SKM-1 (cell line): Measurements from ENCODE around the gene HS2ST1.

Experiments used
- DNase-seq: peaks from one replicate; lab custom pipeline; 2025; ENCODE audit not compliant: unreplicated experiment; lab: John Stamatoyannopoulos, UW

HS2ST1 gene

DNA sequence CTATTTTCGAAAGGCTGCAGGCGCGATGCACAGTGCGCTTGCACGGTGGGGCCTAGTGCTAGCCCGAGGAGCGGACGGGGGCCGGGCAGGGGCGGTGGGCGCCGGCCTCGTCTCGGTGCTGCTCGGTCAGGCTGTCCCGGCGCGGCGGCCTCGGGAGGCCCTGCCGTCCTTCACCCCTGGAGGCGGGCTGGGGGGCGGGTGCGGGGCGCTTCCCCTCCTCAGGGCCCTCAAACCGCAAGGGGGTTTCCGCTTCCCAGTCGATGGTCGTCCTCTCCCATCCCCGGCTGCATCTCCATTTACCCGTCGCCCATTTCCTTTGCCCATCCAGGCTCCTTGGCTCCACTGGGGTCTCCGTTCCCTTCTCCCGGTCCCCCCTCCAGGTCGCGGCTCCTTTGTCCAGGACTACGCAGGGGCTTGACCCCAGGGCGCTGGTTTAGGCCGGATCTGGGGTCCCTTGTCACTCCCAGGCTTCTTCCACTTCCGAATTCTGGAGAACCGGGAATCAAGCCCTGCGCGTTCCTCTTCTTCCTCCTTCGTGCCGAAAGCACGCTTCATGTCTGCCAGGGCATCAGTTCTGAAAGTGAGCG is 217.9 kb downstream of the HS2ST1 start:
- DNase-seq = no peak

DNA sequence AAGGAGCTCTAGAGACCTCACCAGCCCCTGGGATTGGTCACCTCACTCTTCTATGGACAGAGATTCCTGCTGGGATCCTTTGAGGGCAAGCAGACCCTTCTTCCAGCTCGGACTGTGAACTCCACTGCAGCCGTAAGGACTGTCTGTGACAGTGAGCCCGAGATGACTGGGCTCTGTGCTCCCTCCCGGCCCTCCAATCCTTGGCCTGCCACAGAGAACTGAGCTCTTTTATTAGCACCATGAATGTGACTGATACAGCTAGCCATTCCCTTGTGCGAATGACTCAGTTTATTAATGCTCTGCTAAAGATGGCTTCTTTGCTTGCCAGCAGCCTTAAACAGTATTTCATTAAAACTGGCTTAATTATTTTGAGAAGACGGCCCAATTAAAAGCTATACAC is 219.6 kb downstream of the HS2ST1 start:
- no peak for DNase-seq

DNA sequence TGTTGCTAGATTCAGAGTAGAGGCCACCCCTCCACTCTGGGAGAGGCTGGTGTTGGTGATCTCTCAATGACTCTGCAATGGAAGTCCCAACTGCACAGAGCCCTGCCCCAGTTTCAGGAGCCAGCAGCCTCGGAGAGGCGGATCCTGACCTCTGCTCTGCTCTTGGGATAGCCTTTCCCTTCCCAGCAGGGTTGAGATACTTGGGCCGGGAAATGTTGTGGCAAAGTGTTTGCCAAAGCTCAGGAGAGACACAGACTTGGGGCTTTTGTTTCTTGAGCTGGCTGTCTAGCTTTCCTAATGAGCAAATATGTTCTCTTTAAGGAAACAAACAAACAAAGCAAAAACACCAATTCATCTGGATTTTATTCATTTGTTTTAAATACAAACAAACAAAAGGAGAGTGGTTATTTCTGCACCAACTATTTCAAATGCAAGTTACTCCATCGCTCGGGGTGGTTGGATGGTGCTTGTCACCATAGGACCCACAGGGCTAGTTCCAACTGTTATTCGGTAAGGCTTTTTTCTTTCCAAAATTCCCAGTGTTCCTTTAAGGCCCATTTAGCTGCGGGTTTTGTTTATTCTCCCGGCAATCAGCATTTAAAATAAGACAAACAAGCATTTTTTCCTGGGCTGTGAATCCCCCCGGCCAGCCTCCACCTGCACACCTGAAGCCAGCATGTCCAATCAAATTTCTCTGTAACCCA is 220.3 kb downstream of the HS2ST1 start:
- no peak for DNase-seq

DNA sequence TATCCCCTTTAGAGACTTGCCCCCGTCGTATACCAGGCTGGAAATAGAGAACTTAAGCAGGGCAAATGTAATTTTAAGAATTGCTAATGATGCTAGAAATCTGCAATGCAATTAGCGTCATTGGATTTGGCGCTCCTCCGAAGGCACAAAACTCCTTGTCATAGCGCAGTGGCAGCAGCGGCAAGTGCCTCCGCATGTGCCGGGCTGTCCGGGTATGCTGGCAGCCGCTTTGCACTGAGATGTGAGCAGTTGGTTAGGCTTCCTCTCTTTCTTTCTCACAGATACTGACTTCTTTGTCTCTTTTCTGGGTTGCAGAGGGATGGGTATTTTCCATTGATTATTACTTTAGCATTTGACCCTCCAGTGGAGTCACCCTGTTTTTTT is 220.9 kb downstream of the HS2ST1 start:
- DNase-seq = no peak

DNA sequence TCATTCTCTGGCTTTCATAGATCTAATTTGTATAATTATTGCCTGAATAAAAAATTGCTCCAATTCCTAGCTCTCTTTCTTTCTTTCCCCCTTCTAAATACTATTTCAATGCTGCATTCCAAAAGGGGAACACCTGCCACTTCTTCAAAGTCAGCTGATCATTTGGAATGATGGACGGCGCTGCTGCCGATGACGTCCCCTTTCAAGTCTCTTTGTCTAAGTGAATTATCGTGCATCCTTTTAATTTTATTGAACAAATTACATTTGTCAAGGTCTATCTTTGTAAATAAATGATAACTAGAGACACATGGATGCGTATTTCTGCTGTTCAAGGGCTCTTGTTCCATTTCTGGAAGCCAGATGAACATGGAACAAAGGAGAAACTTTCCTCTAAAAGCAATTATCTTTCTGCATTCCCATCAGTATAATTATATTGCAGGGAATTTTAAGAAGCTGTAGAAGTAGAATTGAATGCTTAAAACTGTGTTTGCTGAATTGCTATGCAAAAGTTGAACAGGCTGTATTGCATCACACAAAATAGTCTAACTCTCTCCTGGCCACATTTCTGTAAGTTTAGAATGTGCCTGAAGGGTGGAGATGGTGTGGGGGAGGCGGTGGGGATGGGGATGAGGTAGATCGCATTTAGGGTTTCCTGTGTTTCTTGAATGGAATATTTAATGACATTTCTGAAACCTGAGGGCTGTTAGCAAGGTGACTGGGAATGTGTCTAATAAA is 222.3 kb downstream of the HS2ST1 start:
- DNase-seq = no peak

DNA sequence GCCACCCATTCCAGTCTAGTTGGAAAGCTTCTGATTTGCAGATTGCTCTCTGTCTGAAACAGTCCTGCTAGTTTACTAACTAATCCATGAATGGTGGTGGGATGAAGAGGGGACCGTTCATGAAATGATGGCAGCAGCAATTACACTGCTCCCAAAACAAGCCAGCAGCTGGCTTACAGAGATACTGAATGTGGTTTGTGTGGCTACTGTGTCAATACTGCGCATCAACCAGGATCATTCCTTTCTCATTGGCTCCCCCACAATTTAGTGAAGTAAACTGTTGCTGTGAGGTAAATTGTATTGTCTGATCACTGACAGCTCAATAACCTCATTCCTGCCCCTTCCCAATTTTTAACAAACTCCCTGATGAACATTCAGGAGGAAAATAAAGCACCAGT is 222.9 kb downstream of the HS2ST1 start:
- DNase-seq = no peak

DNA sequence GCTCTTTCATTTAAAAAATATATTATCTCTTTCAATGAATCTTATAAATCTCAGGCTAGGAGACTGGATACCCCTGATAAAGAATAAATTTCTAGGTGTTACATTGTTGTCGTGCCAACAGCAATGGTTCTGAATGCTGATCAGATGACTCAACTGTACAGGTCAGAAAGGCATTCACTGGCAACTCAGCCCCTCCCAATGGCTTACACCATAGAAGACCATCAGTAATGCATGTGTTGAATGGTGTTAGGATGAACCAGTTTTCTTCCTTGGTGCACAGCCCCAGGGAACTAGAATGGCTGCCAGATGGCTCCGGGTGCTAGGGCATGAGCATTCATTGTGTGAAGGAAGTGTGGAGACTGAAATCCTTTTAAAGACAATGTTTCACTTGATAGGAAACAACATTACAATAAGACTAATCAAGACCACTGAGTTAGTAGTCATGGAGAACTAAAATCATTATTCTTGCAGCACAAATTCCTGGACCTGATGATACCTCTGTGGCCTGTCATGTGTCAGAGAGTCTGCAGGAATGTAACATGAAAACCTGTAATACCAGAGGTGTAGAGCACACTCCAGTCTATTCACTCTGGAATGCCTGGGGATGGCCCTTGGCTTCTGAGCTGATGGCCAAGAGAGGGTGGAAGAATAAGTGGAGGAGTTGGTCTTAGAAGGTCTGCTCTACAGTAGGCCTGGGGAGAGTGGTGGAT is 226.6 kb downstream of the HS2ST1 start:
- no peak for DNase-seq

DNA sequence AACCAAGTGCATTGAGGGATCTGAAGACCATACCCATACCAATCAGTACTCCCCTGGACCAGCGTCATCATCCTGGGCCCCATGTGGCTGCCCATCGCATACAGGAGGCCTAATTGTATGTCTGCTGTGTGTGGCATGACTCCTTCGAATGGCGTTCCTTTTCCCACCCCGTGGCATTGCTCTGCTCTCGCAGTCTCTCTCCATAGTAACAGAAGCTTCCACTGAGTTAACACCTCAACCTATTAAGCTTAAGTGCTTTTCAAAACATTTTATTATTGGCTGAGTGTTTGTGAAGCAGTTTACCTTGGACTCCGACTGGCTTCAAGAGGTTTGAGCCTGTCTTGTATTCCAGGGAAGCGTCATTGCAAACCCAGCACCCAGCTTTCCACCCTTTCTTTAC is 227.1 kb downstream of the HS2ST1 start:
- no peak for DNase-seq

DNA sequence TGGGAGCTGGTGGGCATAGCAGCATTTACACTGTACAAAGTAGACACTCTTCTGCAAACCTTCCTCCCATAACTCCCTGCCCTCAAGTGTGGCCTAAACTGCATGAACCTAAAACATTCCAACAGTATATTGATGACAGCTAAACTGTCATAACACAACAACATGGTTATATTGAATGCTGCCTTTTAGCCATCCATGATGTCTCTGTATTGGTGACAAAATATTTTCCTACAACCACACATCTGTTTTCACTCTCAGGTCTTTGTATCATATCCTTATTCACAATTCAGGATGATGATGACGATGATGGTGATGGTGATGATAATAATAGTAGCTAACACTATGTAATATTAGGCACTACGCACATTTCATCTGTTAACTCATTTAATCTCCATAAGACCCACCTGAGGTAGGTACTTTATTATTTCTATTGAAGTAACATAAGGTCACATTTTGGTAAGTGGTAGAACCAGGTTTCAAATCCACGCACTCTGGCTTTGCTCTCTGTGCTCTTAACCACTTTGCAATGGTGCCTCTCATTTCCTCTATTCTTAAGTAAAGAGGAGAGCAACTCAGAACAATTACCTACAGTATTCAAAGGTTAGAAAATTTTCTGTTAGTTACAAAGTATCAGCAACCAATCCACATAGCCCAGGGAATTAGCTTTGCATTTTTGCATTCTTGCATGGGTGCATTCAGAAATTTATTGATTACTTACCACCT is 229.1 kb downstream of the HS2ST1 start:
- no peak for DNase-seq

DNA sequence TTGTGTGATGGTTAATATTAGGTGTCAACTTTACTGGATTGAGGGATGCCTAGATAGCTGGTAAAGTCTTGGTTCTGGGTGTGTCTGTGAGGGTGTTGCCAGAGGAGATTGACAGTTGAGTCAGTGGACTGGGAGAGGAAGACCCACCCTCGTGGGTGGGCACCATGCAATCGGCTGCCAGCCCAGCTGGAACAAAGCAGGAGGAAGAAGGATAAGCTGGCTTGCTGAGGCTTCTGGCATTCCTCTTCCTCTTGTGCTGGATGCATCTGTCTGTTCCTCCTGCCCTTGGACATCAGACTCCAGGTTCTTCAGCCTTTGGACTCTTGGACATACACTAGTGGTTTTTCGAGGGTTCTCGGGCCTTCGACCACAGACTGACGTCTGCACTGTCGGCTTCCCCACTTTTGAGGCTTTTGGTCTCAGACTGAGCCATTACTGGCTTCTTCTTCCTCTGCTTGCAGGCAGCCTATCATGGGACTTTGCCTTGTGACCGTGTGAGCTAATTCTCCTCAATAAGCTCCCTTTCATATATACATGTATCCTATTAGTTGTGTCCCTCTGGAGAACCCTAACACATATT is 230.0 kb downstream of the HS2ST1 start:
- no peak for DNase-seq

DNA sequence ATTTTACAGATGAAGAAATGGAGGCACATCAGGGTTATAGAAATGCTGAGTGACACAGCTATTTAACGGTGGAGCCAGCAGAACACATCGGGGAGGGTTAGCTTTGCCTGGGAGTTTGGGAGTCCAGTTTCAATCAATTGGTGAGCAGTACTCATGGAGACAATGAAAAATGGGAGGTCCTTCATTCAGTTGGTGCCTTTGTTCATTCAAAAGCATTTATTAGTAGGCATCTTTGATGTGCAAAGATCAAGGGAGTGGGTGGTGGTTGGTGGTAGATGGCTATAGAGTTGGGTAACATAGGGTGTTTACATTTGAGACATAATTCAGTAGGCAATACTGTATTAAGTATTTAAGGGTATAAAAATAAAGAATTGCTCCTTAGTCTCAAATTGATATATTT is 230.5 kb downstream of the HS2ST1 start:
- no peak for DNase-seq

DNA sequence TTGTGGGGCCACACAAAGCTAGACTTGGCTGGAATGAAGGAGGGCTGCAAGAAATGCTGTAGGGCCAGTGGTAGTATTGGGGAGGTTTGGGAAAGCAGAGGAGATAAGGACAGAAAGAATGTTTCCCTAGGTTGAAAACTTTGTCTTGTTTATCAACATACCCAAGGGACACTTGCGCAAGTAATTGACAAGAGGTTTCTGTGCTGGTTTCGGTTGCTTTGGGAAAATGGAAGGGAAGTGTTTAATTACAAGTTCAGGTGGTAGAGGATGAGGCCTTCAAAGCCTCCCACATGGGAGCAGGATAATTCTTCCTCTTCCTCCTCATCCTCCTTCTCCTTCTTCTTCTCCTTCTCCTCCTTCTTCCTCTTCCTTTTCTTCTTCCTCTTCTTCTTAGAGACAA is 232.1 kb downstream of the HS2ST1 start:
- DNase-seq = no peak

DNA sequence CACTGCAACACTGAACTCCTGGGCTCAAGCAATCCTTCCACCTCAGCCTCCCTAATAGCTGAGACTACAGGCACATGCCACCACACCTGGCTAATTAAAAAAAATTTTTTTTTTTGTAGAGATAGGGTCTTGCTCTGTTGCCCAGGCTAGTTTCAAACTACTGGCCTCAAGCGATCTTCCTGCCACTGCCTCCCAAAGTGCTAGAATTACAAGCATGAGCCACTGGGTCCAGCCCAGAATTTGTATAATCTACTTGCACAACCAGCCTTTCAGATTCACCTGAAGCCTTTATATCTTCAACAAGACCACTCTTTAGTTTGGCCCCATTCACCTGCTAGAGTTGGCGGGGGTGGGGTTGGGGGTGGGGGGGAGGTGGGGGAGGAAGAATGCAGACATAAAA is 232.6 kb downstream of the HS2ST1 start:
- DNase-seq = no peak

DNA sequence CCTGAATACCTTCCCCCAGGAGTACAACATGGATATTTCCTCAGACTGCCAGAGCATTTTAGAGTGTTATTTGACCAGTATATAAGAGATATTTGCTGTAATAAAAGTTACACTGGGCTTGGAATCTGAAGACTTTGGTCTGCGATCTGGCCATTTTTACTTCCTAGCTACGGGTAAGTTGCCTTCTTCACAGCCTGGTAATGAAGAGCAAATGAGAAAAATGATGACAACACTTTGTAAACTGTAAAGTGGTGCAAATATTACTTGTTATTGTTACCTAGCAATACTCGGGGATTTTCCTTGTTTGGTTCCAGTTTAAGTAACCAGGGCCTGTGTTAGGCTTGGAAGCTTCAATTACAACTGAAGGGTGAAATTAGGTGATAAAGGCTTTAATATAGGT is 233.4 kb downstream of the HS2ST1 start:
- DNase-seq = no peak

DNA sequence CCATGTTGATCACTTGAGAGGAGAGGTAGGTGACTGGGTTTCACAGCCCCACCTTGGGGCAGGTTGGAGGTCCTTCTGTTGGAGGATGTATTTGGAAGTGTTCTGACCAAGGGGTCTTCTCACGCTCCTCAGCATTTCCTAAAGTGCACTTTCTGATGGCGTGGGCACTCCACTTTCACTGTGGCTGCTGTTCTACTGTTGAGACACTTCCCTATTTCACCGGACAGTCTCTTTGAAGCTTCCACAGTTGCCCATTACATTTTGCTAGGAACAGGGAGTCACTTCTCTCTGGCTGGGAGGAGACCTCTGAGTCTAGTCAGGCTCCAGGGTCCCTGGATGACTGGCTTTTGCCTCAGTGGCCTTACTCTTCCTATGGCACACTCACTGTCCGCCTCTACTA is 234.2 kb downstream of the HS2ST1 start:
- no peak for DNase-seq

DNA sequence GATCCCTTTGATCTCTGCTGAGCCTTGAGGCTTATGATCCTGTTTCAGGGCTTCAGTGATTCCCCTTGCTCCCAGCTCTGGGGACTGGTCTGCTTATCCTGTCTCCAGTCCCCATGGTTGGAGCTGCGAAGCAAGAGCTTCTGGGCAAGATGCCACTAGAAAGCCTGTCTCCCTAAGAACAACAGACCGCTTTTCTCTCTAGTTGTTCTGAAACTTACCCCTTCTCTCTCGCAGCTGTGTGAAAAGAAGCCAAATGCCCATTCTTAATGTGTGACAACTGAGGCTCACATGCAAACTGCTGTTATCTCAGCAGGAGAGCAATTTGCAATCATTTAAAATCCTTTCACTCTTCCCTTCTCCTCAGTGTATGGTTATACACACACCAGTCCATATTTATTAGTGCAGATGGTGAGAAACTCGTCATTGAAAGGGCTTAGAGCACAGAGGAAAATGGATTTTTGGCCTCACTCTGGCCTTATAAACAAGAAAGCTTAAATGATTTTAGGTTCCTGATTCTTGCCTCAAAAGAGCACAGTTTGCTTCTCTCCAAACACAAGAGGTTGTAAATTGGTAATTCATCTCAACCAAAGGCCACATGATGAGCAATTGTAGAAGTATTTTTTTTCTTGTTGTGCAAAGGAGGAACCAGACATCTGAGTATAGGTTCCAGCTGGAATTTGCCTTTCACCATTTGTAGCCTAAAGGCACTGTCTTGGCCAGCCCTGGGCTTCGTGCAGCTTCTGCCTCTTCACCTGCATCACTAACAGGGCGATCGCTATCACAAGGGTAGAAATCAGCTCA is 235.0 kb downstream of the HS2ST1 start:
- DNase-seq = no peak

DNA sequence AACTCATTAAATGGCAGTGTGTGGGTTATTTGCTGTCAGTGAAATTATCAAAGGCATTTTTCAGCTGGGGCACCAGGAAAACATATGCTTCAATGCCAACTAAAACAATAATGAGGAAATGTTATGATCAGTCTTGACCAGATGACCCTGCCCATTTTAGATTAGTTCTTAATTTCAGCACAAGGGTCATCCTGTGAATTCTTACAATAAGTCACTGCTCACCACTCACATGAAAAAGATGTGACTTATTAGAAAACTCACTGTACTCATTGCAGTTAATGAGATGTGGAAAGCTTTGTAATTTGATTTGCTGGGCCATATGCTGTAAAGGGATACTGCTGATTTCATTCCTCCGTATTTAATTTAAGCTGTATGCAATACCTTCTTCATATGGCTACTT is 235.7 kb downstream of the HS2ST1 start:
- no peak for DNase-seq

DNA sequence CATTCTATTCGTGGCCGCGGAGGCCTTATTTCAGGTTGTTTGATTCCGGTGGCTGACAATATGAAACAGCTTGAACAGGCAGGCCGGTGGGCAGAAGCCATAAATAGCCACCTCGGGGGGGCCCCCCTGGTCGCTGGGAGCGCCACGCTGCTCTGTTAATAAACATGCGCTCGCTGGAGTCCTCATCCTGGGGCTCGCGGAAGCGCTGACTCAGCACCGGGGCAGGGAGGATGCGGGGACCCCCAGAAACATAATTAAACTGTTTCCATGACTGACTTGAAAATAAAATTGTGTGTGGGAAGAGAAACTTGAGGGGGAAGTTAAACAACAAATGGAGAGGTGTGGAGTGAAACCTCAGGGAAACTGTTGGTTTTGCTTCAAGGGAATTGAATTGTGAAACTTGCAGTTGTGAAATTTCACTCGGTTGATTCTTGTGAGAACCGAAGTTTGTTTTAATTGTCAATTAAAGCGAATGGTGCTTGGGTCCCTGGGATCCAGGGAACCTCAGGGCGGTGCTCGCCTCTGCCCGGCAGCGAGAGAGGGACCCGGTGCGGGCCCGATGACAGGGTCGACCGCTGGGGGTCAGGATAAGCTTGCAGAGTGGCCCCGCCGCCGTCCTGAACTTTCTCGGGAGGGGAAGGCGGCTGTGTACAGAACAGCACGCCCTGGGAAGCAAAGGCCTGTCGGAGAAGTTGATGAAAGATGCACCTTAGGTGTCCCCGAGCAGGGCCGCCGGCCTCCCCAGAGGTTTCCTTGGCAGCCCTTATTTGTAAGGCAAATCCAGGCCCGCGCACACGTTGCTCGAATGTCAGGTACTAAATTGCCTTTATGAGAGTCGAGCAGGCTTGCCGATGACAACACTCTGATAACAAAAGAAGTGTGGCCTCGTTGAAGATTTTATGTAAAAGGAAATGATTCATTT is 237.3 kb downstream of the HS2ST1 start:
- peak; percentile 55 for DNase-seq

DNA sequence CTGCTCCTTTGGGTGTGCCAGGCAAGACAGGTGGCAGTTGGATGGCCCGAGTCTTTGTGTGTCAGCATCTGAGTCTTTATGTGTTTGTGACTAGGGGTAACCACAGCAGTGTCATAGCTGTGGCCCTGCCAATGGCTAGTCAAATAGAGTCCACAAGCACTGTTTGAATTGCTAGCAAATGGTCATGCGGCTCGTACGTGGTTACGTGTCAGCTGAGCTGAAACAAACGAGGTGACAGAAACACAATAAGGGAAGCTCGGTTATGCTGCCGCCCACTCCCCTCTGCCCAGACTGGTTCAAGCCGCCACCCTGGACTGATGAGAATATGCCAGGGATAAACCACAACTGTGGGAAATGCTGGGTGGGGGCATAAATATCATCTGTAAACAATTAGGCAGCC is 239.9 kb downstream of the HS2ST1 start:
- DNase-seq = no peak
